PFSK-1 (cell line): ENCODE results near the gene LIPM.

Experiments
- POLR2AphosphoS5 ChIP-seq: IDR thresholded peaks from 2 replicates; pipeline ENCODE4 v1.6.1; 2012; ENCODE audit warnings: low read depth, mild to moderate bottlenecking, control low read depth, low read length, moderate library complexity
- REST ChIP-seq, 2 experiments: IDR thresholded peaks; 2 replicates each; pipeline versions ENCODE4 v1.6.1 to v1.8.0; 2011 to 2012; ENCODE audit warnings: low read depth in 2 of 2, low read length in 2 of 2, control low read depth in 1 of 2, inconsistent platforms in 1 of 2, mild to moderate bottlenecking in 1 of 2, moderate library complexity in 1 of 2; ENCODE audit not compliant: insufficient read depth in 1 of 2
- SIN3A ChIP-seq: IDR thresholded peaks from 2 replicates; pipeline ENCODE4 v1.6.1; 2012; ENCODE audit warnings: mild to moderate bottlenecking, low read length, moderate library complexity, borderline replicate concordance; ENCODE audit not compliant: insufficient read depth
- TAF1 ChIP-seq: IDR thresholded peaks from 2 replicates; pipeline ENCODE4 v1.6.1; 2012; ENCODE audit warnings: low read length, control low read depth, borderline replicate concordance; ENCODE audit not compliant: insufficient read depth

- TF ChIP-seq POLR2AphosphoS5: no peak
- TF ChIP-seq TAF1: no peak
- TF ChIP-seq SIN3A: no peak
- TF ChIP-seq REST (IDR thresholded peaks at IDR 0.05; ENCODE audit: insufficient read depth in 1 of 2, low read depth in 2 of 2, low read length in 2 of 2): no peak
These were observed 48.2 kb upstream of the LIPM start for GRCh38 chr10:88754287-88754686.
